ENCODE measurements around the gene KCNQ4. TPM values are rescaled to one million over a fixed set of nuclear protein-coding genes. Genes with fewer than 3 reads are reported as not detected.

KCNQ4 gene
- total and polyA plus RNA-seq, 2 donors (not counting 3 experiments of a cell fraction or from before 2014, with no cell fraction given), result 0.06 to 0.07 TPM

GRCh38 chr1:40793617-40794016 lies 10.0 kb downstream of the KCNQ4 start:
- Histone ChIP-seq H3K4me1 (ENCODE audit: control insufficient read depth, extremely low read depth, insufficient read depth, low read length) (peaks cover 7% of the 10 kb centered on the region), H3K27me3 (ENCODE audit: control insufficient read depth in 2 of 2, insufficient read depth in 2 of 2, low read length in 2 of 2) (peaks cover 0 to 22% of the 10 kb centered on the region in 2 experiments), H3K9me3 (replicated peaks; ENCODE audit: control insufficient read depth, insufficient read depth, low read length) (no peaks in the 10 kb centered on the region), H3K79me2 (ENCODE audit: control insufficient read depth, insufficient read depth, low read length) (no peaks in the 10 kb centered on the region), H4K20me1 (replicated peaks; ENCODE audit: control insufficient read depth, extremely low read depth, insufficient read depth, low read length) (no peaks in the 10 kb centered on the region), H3K9ac (replicated peaks; ENCODE audit: extremely low read depth, insufficient read depth, low read length) (no peak overlapping the region), H3K9me1 (replicated peaks; ENCODE audit: control insufficient read depth, extremely low read depth, insufficient read depth, low read length) (no peaks in the 10 kb centered on the region), H3K36me3 (ENCODE audit: control insufficient read depth in 2 of 2, extremely low read depth in 1 of 2, insufficient read depth in 2 of 2, low read length in 2 of 2) (no peaks in the 10 kb centered on the region), H3K27ac (ENCODE audit: insufficient read depth, low read depth, low read length) (no peak overlapping the region), H3K4me2 (ENCODE audit: insufficient read depth, low read length) (no peak overlapping the region), H3K4me3 (replicated peaks in 1 of 3; ENCODE audit: insufficient read depth in 1 of 3, low read depth in 1 of 3, low read length in 3 of 3) (no peak overlapping the region), H2AFZ (ENCODE audit: low read depth, low read length) (no peak overlapping the region)
- intact Hi-C loops (cut with micrococcal nuclease) (no loop called here), dilution Hi-C loops (cut with MboI; ENCODE audit: extremely low pct_ligation_motif_present, low sequenced_read_pairs) (no loop called here)
- TF ChIP-seq CTCF (IDR thresholded peaks at IDR 0.05; ENCODE audit: extremely low read depth in 1 of 2, insufficient read depth in 1 of 2, low read depth in 1 of 2, low read length in 2 of 2) (no peak), EZH2 (IDR thresholded peaks at IDR 0.05; ENCODE audit: borderline replicate concordance, low read depth, low read length, severe bottlenecking) (no peak), GATA2 (IDR thresholded peaks at IDR 0.05; ENCODE audit: insufficient read depth, insufficient read length, low read depth, low read length) (no peak)
- ChIA-PET CTCF (interaction anchor here (0.7 to 1.5 kb wide), 3 partner anchors 19 to 159 kb away, joined by 3 read pairs; no protein-coding TSS in a partner anchor), POLR2A (no interaction called here)
- no TSS peak for BruUV-seq (replicated peaks)
- DNase-seq (ENCODE audit: low read depth, low spot score) (no peak), FAIRE-seq (no peak)

- ChIA-PET CTCF (interaction anchor here (1.0 to 1.5 kb wide), 2 partner anchors 125 to 158 kb away, joined by 3 read pairs; no protein-coding TSS in a partner anchor), POLR2A (no interaction called here)
- FAIRE-seq, result no peak
These were observed 10.5 kb downstream of the KCNQ4 start for GRCh38 chr1:40794048-40794447.

More at GRCh38 chr1:40794048-40794447, 10.5 kb downstream of the KCNQ4 start:
- H3K36me3 ChIP-seq (ENCODE audit: control insufficient read depth in 2 of 2, extremely low read depth in 1 of 2, insufficient read depth in 2 of 2, low read length in 2 of 2), result no peaks in the 10 kb centered on the region
- intact Hi-C loops (cut with micrococcal nuclease) (no loop called here), dilution Hi-C loops (cut with MboI; ENCODE audit: extremely low pct_ligation_motif_present, low sequenced_read_pairs) (no loop called here)
- TF ChIP-seq EZH2 (IDR thresholded peaks at IDR 0.05; ENCODE audit: borderline replicate concordance, low read depth, low read length, severe bottlenecking), result no peak
- TF ChIP-seq JUN (IDR thresholded peaks at IDR 0.05; ENCODE audit: borderline replicate concordance, insufficient read depth, insufficient read length, low read depth), result no peak
- no peak for TF ChIP-seq MAX (IDR thresholded peaks at IDR 0.05; ENCODE audit: insufficient read depth, insufficient read length)
- TF ChIP-seq CTCF (IDR thresholded peaks at IDR 0.05; ENCODE audit: extremely low read depth in 1 of 2, insufficient read depth in 1 of 2, low read depth in 1 of 2, low read length in 2 of 2), result no peak
- no peak for TF ChIP-seq POLR2AphosphoS5 (IDR thresholded peaks at IDR 0.05; ENCODE audit: insufficient read depth, low read depth, low read length)
- no peak for TF ChIP-seq FOS (IDR thresholded peaks at IDR 0.05; ENCODE audit: borderline replicate concordance, insufficient read depth, low read length)
- no peak for TF ChIP-seq POLR2A (IDR thresholded peaks at IDR 0.05; ENCODE audit: low read depth, low read length)
- BruUV-seq (replicated peaks), result no TSS peak
- no peak overlapping the region for H3K4me2 ChIP-seq (ENCODE audit: insufficient read depth, low read length)
- no peaks in the 10 kb centered on the region for H3K9me1 ChIP-seq (replicated peaks; ENCODE audit: control insufficient read depth, extremely low read depth, insufficient read depth, low read length)
- H3K79me2 ChIP-seq (ENCODE audit: control insufficient read depth, insufficient read depth, low read length), result no peaks in the 10 kb centered on the region
- H3K9me3 ChIP-seq (replicated peaks; ENCODE audit: control insufficient read depth, insufficient read depth, low read length), result no peaks in the 10 kb centered on the region
- H3K27me3 ChIP-seq (ENCODE audit: control insufficient read depth in 2 of 2, insufficient read depth in 2 of 2, low read length in 2 of 2), result peaks cover 0 to 22% of the 10 kb centered on the region in 2 experiments
- peaks cover 7% of the 10 kb centered on the region for H3K4me1 ChIP-seq (ENCODE audit: control insufficient read depth, extremely low read depth, insufficient read depth, low read length)
- H3K4me3 ChIP-seq (replicated peaks in 1 of 3; ENCODE audit: insufficient read depth in 1 of 3, low read depth in 1 of 3, low read length in 3 of 3), result no peak overlapping the region
- H4K20me1 ChIP-seq (replicated peaks; ENCODE audit: control insufficient read depth, extremely low read depth, insufficient read depth, low read length), result no peaks in the 10 kb centered on the region
- no peak for DNase-seq (ENCODE audit: low read depth, low spot score)
- no peak overlapping the region for H2AFZ ChIP-seq (ENCODE audit: low read depth, low read length)
- H3K9ac ChIP-seq (replicated peaks; ENCODE audit: extremely low read depth, insufficient read depth, low read length), result no peak overlapping the region
- H3K27ac ChIP-seq (ENCODE audit: insufficient read depth, low read depth, low read length), result no peak overlapping the region
